K562 (cell line): ENCODE results near the gene STX1A. TPM values are rescaled to one million over a fixed set of nuclear protein-coding genes. Genes with fewer than 3 reads are reported as not detected.

Experiments
- ARID4B ChIP-seq: sonication (generic); formaldehyde crosslinking; IDR thresholded peaks from 2 replicates; pipeline ENCODE4 v1.8.0; 2022; ENCODE audit warnings: mild to moderate bottlenecking, missing genetic modification reagents
- ELF1 ChIP-seq: fragments of 200-800 bp; sonication (Bioruptor generic); IDR thresholded peaks from 2 replicates; pipeline ENCODE4 v1.6.1; 2016; ENCODE audit warnings: missing genetic modification characterization, missing compliant biosample characterization
- HNRNPH1 ChIP-seq: fragments of 200-400 bp; formaldehyde crosslinking; optimal IDR thresholded peaks from 2 replicates; pipeline ENCODE3; 2017; ENCODE audit warnings: low read depth, mild to moderate bottlenecking, low read length, moderate library complexity
- JUND ChIP-seq, 2 experiments: IDR thresholded peaks; 2 replicates in 1 of 2; 3 replicates in 1 of 2; pipeline ENCODE4 v1.6.1; 2011; ENCODE audit warnings: borderline replicate concordance in 2 of 2, low read depth in 2 of 2, low read length in 2 of 2, improper control_type of control experiment in 1 of 2, missing biosample characterization in 1 of 2, missing genetic modification characterization in 1 of 2, missing genetic modification reagents in 1 of 2
- MTA2 ChIP-seq: fragments of 450-650 bp; IDR thresholded peaks from 2 replicates; pipeline ENCODE4 v1.6.1; 2016; ENCODE audit warnings: low read depth
- NR2C2 ChIP-seq, 2 experiments: fragments of 200-800 bp in 1 of 2; sonication (Bioruptor generic) in 1 of 2; sonication (generic) in 1 of 2; formaldehyde crosslinking in 1 of 2; IDR thresholded peaks; 2 replicates each; pipeline versions ENCODE4 v1.6.1 to v1.8.0; 2016 to 2022; ENCODE audit warnings: mild to moderate bottlenecking in 1 of 2, missing compliant biosample characterization in 1 of 2, missing genetic modification characterization in 1 of 2, missing genetic modification reagents in 1 of 2
- PHF21A ChIP-seq: fragments of 450-650 bp; IDR thresholded peaks from 2 replicates; pipeline ENCODE4 v1.6.1; 2017; ENCODE audit warnings: low read depth, borderline replicate concordance
- PTRF ChIP-seq: fragments of 450-650 bp; IDR thresholded peaks from 2 replicates; pipeline ENCODE4 v1.6.1; 2016; ENCODE audit warnings: mild to moderate bottlenecking, missing genetic modification characterization, missing compliant biosample characterization
- RBM34 ChIP-seq: fragments of 200-400 bp; formaldehyde crosslinking; IDR thresholded peaks from 2 replicates; pipeline ENCODE4 v1.6.1; 2018; ENCODE audit warnings: low read length, borderline replicate concordance; ENCODE audit not compliant: insufficient read depth
- RCOR1 ChIP-seq, 2 experiments: IDR thresholded peaks; 2 replicates each; pipeline ENCODE4 v1.6.1; 2012; ENCODE audit warnings: low read depth in 2 of 2, low read length in 2 of 2, borderline replicate concordance in 1 of 2, improper control_type of control experiment in 1 of 2
- SMARCE1 ChIP-seq: fragments of 450-650 bp; IDR thresholded peaks from 2 replicates; pipeline ENCODE4 v1.7.1; 2016; ENCODE audit warnings: mild to moderate bottlenecking
- TRIM24 ChIP-seq, 2 experiments: fragments of 450-650 bp; IDR thresholded peaks; 2 replicates each; pipeline ENCODE4 v1.6.1; 2016
- UBTF ChIP-seq, 2 experiments: IDR thresholded peaks; 2 replicates each; pipeline ENCODE4 v1.6.1; 2012; ENCODE audit warnings: improper control_type of control experiment in 2 of 2, low read depth in 2 of 2, low read length in 2 of 2, borderline replicate concordance in 1 of 2
- ZBTB1 ChIP-seq: sonication (generic); formaldehyde crosslinking; IDR thresholded peaks from 2 replicates; pipeline ENCODE4 v1.8.1; 2023; ENCODE audit warnings: missing genetic modification reagents, low read depth, mild to moderate bottlenecking, borderline replicate concordance
- ZC3H8 ChIP-seq: fragments of 450-650 bp; IDR thresholded peaks from 2 replicates; pipeline ENCODE4 v1.6.1; 2017
- ZNF584 ChIP-seq: fragments of 200-800 bp; sonication (Bioruptor generic); IDR thresholded peaks from 2 replicates; pipeline ENCODE4 v1.6.1; 2016; ENCODE audit warnings: low read depth, mild to moderate bottlenecking, missing genetic modification characterization, missing compliant biosample characterization
- ZNF639 ChIP-seq, 2 experiments: fragments of 200-800 bp in 1 of 2; sonication (Bioruptor generic) in 1 of 2; sonication (generic) in 1 of 2; formaldehyde crosslinking in 1 of 2; IDR thresholded peaks in 1 of 2; conservative IDR thresholded peaks in 1 of 2; 2 replicates each; pipeline versions ENCODE4 v1.5.0 to v1.6.1; 2016 to 2020; ENCODE audit warnings: missing compliant biosample characterization in 1 of 2, missing genetic modification characterization in 1 of 2, missing genetic modification reagents in 1 of 2
- polyA plus RNA-seq, 8 experiments: library from polyadenylated mRNA; depleted of rRNA in 4 of 8; stranded (reverse) in 5 of 8; unstranded in 3 of 8; fragments of >200 nt; fragmentation: Nextera tagmentation in 2 of 8; fragmentation: Illumina TruSeq in 1 of 8; extraction: Ambion mirVana in 2 of 8; extraction: Trizol in 1 of 8; gene quantifications; 2 replicates each; pipeline versions ENCODE4 v1.2.1 to v1.2.3, GENCODE V29; 2011 to 2014; ENCODE audit warnings: inconsistent platforms in 1 of 8, missing spikeins in 1 of 8
- total RNA-seq, 7 experiments: library from RNA; depleted of rRNA in 6 of 7; stranded (reverse); fragments of >200 nt in 6 of 7; fragmentation: Illumina TruSeq in 2 of 7; extraction: Trizol in 2 of 7; gene quantifications; 2 replicates each; pipeline versions ENCODE4 v1.2.1 to v1.2.3, GENCODE V29; 2011 to 2021; ENCODE audit warnings: low replicate concordance in 1 of 7

STX1A gene
- total and polyA plus RNA-seq, 9 of the 15 experiments (the other 6 are each of a cell fraction or from before 2014, with no cell fraction given), result 0.04 to 15.1 (median 6.3) TPM

GRCh38 chr7:73749931-73750776 is 30.7 kb upstream of the STX1A start (continued):
- TF ChIP-seq ZNF639 (CRISPR knock-in tag; conservative IDR thresholded peaks at IDR 0.05 in 1 of 2, IDR thresholded peaks at IDR 0.05 in 1 of 2), result peak in 1 of 2 experiments; percentile 42; a peak in 1 of 4 replicates
- no peak for TF ChIP-seq UBTF (IDR thresholded peaks at IDR 0.05; ENCODE audit: borderline replicate concordance in 1 of 2, low read depth in 2 of 2, low read length in 2 of 2)
- TF ChIP-seq ELF1 (tag), result no peak
- 0 out of 2 replicates have a peak, but pooled peaks have one; percentile 15 for TF ChIP-seq PTRF (tag)
- TF ChIP-seq NR2C2 (CRISPR knock-in tag; IDR thresholded peaks at IDR 0.05), result no peak
- no peak for TF ChIP-seq NR2C2 (tag; IDR thresholded peaks at IDR 0.05)
- TF ChIP-seq MTA2, result no peak
- no peak; the same call in 1 of the 2 replicates for TF ChIP-seq ARID4B (CRISPR knock-in tag)
- TF ChIP-seq TRIM24 (IDR thresholded peaks at IDR 0.05), result peak in 1 of 2 experiments; percentile 44; a peak in 1 of 4 replicates
- no peak for TF ChIP-seq RBM34
- no peak for TF ChIP-seq PHF21A
- TF ChIP-seq SMARCE1, result peak; percentile 65; the same call in 1 of the 2 replicates
- no peak for TF ChIP-seq JUND (IDR thresholded peaks at IDR 0.05; ENCODE audit: borderline replicate concordance, low read depth, low read length)
- TF ChIP-seq JUND (tag; IDR thresholded peaks at IDR 0.05; ENCODE audit: borderline replicate concordance, low read depth, low read length), result no peak
- TF ChIP-seq ZBTB1 (CRISPR knock-in tag), result no peak
- no peak for TF ChIP-seq ZC3H8
- TF ChIP-seq RCOR1 (IDR thresholded peaks at IDR 0.05; ENCODE audit: borderline replicate concordance in 1 of 2, low read depth in 2 of 2, low read length in 2 of 2), result 0 out of 4 replicates have a peak, but pooled peaks of 1 of the 2 experiments have one; percentile 12
- no peak for TF ChIP-seq HNRNPH1
- no peak for TF ChIP-seq ZNF584 (CRISPR knock-in tag)
